MM.1S (cell line): ENCODE measurements around the gene TEX44.
"Not testable (repeated sequence)": the region's sequence is repeated elsewhere in the genome, so short reads cannot be mapped to it uniquely, and the experiment has no call there.

ENCODE experiments used
- DNase-seq: peaks from one replicate; pipeline ENCODE4 v3.0.0-alpha.2; 2015
- H2AFZ ChIP-seq: fragments of 300-600 bp; sonication (generic); 2 replicates; pipeline ENCODE4 v1.6.0; 2016; ENCODE audit warnings: antibody characterized with exemption, low read length
- H3F3A ChIP-seq: fragments of 300-600 bp; sonication (generic); 2 replicates; pipeline ENCODE4 v1.6.1; 2016; ENCODE audit warnings: mild to moderate bottlenecking, antibody characterized with exemption, low read length, moderate library complexity, mixed read lengths; ENCODE audit not compliant: insufficient read depth
- H3K27ac ChIP-seq: fragments of 300-600 bp; sonication (generic); 2 replicates; pipeline ENCODE4 v1.5.1; 2016; ENCODE audit warnings: mild to moderate bottlenecking, low read length
- H3K27me3 ChIP-seq: fragments of 300-600 bp; sonication (generic); replicated peaks from 2 replicates; pipeline ENCODE4 v1.6.0; 2016; ENCODE audit warnings: low read length; ENCODE audit not compliant: insufficient read depth
- H3K36me3 ChIP-seq: fragments of 300-600 bp; sonication (generic); replicated peaks from 2 replicates; pipeline ENCODE4 v1.6.1; 2016; ENCODE audit warnings: mild to moderate bottlenecking, low read length, mixed read lengths; ENCODE audit not compliant: insufficient read depth
- H3K4me1 ChIP-seq: fragments of 300-600 bp; sonication (generic); 2 replicates; pipeline ENCODE4 v1.6.1; 2016; ENCODE audit warnings: low read length, mixed read lengths
- H3K4me2 ChIP-seq: fragments of 300-600 bp; sonication (generic); 2 replicates; pipeline ENCODE4 v1.6.0; 2016; ENCODE audit warnings: low read depth, low read length
- H3K4me3 ChIP-seq: fragments of 300-600 bp; sonication (generic); 2 replicates; pipeline ENCODE4 v1.5.1; 2016; ENCODE audit warnings: low read length, mixed read lengths
- H3K79me2 ChIP-seq: fragments of 300-600 bp; sonication (generic); 2 replicates; pipeline ENCODE4 v1.6.1; 2016; ENCODE audit warnings: mixed run types, low read length, mixed read lengths
- H3K9ac ChIP-seq: fragments of 300-600 bp; sonication (generic); 2 replicates; pipeline ENCODE4 v1.6.1; 2016; ENCODE audit warnings: low read length, mixed read lengths
- H3K9me2 ChIP-seq: fragments of 300-600 bp; sonication (generic); replicated peaks from 2 replicates; pipeline ENCODE4 v1.6.1; 2016; ENCODE audit warnings: mild to moderate bottlenecking, low read length, mixed read lengths; ENCODE audit not compliant: insufficient read depth
- H3K9me3 ChIP-seq: fragments of 300-600 bp; sonication (generic); replicated peaks from 2 replicates; pipeline ENCODE4 v1.6.1; 2016; ENCODE audit warnings: mild to moderate bottlenecking, low read length, mixed read lengths; ENCODE audit not compliant: insufficient read depth
- H4K20me1 ChIP-seq: fragments of 300-600 bp; sonication (generic); 2 replicates; pipeline ENCODE4 v1.6.1; 2016; ENCODE audit warnings: mild to moderate bottlenecking, low read length, moderate library complexity, mixed read lengths; ENCODE audit not compliant: insufficient read depth
- CTCF ChIP-seq: fragments of 300-600 bp; sonication (generic); IDR thresholded peaks from 2 replicates; pipeline ENCODE4 v1.5.1; 2016; ENCODE audit warnings: antibody characterized with exemption, low read length, mixed read lengths
- EZH2 ChIP-seq: fragments of 300-600 bp; sonication (generic); optimal IDR thresholded peaks from 2 replicates; pipeline ENCODE3; 2017; ENCODE audit warnings: low read depth, mild to moderate bottlenecking, antibody characterized with exemption, low read length, mixed read lengths
- EZH2phosphoT487 ChIP-seq: fragments of 300-600 bp; sonication (generic); IDR thresholded peaks from 2 replicates; pipeline ENCODE4 v1.6.1; 2018; ENCODE audit warnings: antibody characterized with exemption, low read length

The TEX44 gene

DNA sequence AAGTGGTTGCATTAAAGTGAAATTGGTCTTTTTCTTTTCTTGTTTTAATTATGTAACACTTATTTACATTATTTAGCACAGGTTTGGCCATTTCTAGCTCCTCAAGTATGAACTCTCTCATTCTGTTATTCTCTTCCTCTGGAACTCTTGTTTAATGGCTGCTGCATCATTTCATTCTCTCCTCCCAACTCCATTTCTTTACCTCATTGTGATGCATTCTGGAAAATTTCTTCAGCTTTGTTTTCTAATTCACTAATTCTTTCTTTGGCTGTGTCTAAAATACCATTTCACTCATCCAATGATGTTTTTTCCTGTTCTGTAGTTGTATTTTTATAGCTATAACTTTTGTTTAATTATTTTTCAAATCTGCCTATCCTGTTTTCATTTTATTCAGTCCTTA, 39.9 kb upstream of the TEX44 start:
- no peak overlapping the region for H2AFZ ChIP-seq
- no peaks in the 10 kb centered on the region for H3K36me3 ChIP-seq
- H3K27ac ChIP-seq = no peak overlapping the region
- DNase-seq = no peak
- no peak overlapping the region for H3K4me3 ChIP-seq
- H3K9me3 ChIP-seq = no peaks in the 10 kb centered on the region
- no peak for TF ChIP-seq CTCF
- TF ChIP-seq EZH2phosphoT487 = no peak
- no peak for TF ChIP-seq EZH2
- H3K9me2 ChIP-seq = no peaks in the 10 kb centered on the region
- no peaks in the 10 kb centered on the region for H4K20me1 ChIP-seq
- peaks cover 3% of the 10 kb centered on the region; the same call in 1 of the 2 replicates for H3K27me3 ChIP-seq
- H3K4me2 ChIP-seq = no peak overlapping the region
- no peaks in the 10 kb centered on the region for H3K79me2 ChIP-seq
- peaks cover 3% of the 10 kb centered on the region; the same call in 1 of the 2 replicates for H3K4me1 ChIP-seq
- no peaks in the 10 kb centered on the region for H3F3A ChIP-seq
- no peak overlapping the region for H3K9ac ChIP-seq

GRCh38 chr2:231554327-231554726, 38.3 kb upstream of the TEX44 start:
- Histone ChIP-seq H3K4me1 (peaks cover 3% of the 10 kb centered on the region; the same call in 1 of the 2 replicates), H3K9ac (no peak overlapping the region), H3K36me3 (no peaks in the 10 kb centered on the region), H3K4me2 (no peak overlapping the region), H3K4me3 (no peak overlapping the region), H3K9me3 (no peaks in the 10 kb centered on the region), H3K79me2 (no peaks in the 10 kb centered on the region), H2AFZ (no peak overlapping the region), H4K20me1 (no peaks in the 10 kb centered on the region), H3F3A (no peaks in the 10 kb centered on the region), H3K27ac (no peak overlapping the region), H3K9me2 (no peaks in the 10 kb centered on the region), H3K27me3 (peaks cover 3% of the 10 kb centered on the region; the same call in 1 of the 2 replicates)
- no peak for DNase-seq
- TF ChIP-seq EZH2phosphoT487 (no peak), CTCF (no peak), EZH2 (no peak)

- TF ChIP-seq EZH2phosphoT487 (no peak), CTCF (no peak), EZH2 (no peak)
- no peaks in the 10 kb centered on the region for H3K9me2 ChIP-seq
- H3K4me1 ChIP-seq = peaks cover 3% of the 10 kb centered on the region; the same call in 1 of the 2 replicates
- no peaks in the 10 kb centered on the region for H3K79me2 ChIP-seq
- H3K27me3 ChIP-seq = peaks cover 3% of the 10 kb centered on the region; the same call in 1 of the 2 replicates
- H2AFZ ChIP-seq = no peak overlapping the region
- no peak overlapping the region for H3K4me3 ChIP-seq
- no peak overlapping the region for H3K27ac ChIP-seq
- H3F3A ChIP-seq = no peaks in the 10 kb centered on the region
- H4K20me1 ChIP-seq = no peaks in the 10 kb centered on the region
- H3K4me2 ChIP-seq = no peak overlapping the region
- H3K36me3 ChIP-seq = no peaks in the 10 kb centered on the region
- H3K9me3 ChIP-seq = no peaks in the 10 kb centered on the region
- H3K9ac ChIP-seq = no peak overlapping the region
- DNase-seq = no peak
Measured at GRCh38 chr2:231554748-231555545, 37.7 kb upstream of the TEX44 start.

DNA sequence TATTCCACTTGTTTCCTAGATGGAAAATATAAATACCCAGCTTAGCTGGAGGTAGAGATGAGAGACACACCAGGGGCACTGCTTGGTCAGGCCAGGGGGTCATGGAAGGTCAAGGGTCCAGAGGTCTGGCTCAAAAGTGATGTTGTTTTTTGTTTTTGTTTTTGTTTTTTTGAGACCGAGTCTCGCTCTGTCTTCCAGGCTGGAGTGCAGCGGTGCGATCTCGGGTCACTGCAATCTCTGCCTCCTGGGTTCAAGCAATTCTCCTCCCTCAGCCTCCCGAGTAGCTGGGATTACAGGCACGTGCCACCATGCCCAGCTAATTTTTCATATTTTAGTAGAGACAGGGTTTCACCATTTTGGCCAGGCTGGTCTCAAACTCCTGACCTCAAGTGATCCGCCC, 36.2 kb upstream of the TEX44 start:
- H3K79me2 ChIP-seq, H3K9me3 ChIP-seq, H3K9ac ChIP-seq, H2AFZ ChIP-seq, H3K27ac ChIP-seq, H3F3A ChIP-seq, H3K4me3 ChIP-seq, H3K36me3 ChIP-seq, H3K4me1 ChIP-seq, DNase-seq, H3K27me3 ChIP-seq, H3K4me2 ChIP-seq, H3K9me2 ChIP-seq, H4K20me1 ChIP-seq: not testable (repeated sequence)
